Erythroblast (primary cell): Measurements from ENCODE around the gene PSMD11.

ENCODE experiments used
- GATA1 ChIP-seq: IDR thresholded peaks from 2 replicates; pipeline ENCODE4 v1.6.1; 2011; ENCODE audit warnings: low read depth, mild to moderate bottlenecking, control low read depth, low read length, moderate library complexity
- POLR2A ChIP-seq: IDR thresholded peaks from 2 replicates; pipeline ENCODE4 v1.6.1; 2011; ENCODE audit warnings: mild to moderate bottlenecking, low read length

- TF ChIP-seq POLR2A (no peak), GATA1 (no peak)
Observed at GRCh38 chr17:32440722-32441121, 3.6 kb upstream of the PSMD11 start.
